ENCODE measurements around the gene CST7.

DNA sequence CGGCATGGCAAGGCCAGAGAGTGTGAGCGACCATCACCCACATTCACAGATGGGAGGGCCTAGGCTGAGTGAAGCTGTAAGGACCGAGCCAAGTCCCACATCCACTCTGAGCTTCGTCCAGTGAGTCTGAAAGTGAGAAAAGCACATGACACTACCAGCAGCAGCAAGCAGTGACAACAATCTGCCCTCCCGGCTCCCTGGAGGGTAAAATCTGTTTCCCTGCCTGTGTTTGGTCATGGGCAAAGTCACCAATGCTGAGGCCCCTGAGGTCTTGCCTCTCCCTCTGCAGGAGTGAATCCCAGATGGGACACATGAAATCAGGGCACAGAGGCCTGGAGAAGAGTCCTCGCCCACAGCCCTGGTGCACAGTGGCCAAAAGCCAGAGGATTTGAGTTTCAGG, 6.4 kb upstream of the CST7 start:
- TF ChIP-seq ZNF331 (CRISPR knock-in tag; IDR thresholded peaks at IDR 0.05; ENCODE audit: low read depth) (no peak), EZH2 (IDR thresholded peaks at IDR 0.05; ENCODE audit: low read depth, unreplicated experiment) (no peak), POLR2AphosphoS5 (IDR thresholded peaks at IDR 0.05; ENCODE audit: low read depth) (no peak), EZH2phosphoT487 (IDR thresholded peaks at IDR 0.05; ENCODE audit: unreplicated experiment) (no peak), JUNB (IDR thresholded peaks at IDR 0.05; ENCODE audit: unreplicated experiment) (no peak), ZNF114 (CRISPR knock-in tag; IDR thresholded peaks at IDR 0.05) (no peak), NANOG (IDR thresholded peaks at IDR 0.05; ENCODE audit: borderline replicate concordance) (no peak)
- TF ChIP-seq, protein P1, sequence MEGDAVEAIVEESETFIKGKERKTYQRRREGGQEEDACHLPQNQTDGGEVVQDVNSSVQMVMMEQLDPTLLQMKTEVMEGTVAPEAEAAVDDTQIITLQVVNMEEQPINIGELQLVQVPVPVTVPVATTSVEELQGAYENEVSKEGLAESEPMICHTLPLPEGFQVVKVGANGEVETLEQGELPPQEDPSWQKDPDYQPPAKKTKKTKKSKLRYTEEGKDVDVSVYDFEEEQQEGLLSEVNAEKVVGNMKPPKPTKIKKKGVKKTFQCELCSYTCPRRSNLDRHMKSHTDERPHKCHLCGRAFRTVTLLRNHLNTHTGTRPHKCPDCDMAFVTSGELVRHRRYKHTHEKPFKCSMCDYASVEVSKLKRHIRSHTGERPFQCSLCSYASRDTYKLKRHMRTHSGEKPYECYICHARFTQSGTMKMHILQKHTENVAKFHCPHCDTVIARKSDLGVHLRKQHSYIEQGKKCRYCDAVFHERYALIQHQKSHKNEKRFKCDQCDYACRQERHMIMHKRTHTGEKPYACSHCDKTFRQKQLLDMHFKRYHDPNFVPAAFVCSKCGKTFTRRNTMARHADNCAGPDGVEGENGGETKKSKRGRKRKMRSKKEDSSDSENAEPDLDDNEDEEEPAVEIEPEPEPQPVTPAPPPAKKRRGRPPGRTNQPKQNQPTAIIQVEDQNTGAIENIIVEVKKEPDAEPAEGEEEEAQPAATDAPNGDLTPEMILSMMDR (conservative IDR thresholded peaks at IDR 0.05; ENCODE audit: low read depth in 2 of 2) = no peak
- TF ChIP-seq, protein P2, sequence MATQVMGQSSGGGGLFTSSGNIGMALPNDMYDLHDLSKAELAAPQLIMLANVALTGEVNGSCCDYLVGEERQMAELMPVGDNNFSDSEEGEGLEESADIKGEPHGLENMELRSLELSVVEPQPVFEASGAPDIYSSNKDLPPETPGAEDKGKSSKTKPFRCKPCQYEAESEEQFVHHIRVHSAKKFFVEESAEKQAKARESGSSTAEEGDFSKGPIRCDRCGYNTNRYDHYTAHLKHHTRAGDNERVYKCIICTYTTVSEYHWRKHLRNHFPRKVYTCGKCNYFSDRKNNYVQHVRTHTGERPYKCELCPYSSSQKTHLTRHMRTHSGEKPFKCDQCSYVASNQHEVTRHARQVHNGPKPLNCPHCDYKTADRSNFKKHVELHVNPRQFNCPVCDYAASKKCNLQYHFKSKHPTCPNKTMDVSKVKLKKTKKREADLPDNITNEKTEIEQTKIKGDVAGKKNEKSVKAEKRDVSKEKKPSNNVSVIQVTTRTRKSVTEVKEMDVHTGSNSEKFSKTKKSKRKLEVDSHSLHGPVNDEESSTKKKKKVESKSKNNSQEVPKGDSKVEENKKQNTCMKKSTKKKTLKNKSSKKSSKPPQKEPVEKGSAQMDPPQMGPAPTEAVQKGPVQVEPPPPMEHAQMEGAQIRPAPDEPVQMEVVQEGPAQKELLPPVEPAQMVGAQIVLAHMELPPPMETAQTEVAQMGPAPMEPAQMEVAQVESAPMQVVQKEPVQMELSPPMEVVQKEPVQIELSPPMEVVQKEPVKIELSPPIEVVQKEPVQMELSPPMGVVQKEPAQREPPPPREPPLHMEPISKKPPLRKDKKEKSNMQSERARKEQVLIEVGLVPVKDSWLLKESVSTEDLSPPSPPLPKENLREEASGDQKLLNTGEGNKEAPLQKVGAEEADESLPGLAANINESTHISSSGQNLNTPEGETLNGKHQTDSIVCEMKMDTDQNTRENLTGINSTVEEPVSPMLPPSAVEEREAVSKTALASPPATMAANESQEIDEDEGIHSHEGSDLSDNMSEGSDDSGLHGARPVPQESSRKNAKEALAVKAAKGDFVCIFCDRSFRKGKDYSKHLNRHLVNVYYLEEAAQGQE (IDR thresholded peaks at IDR 0.05; ENCODE audit: unreplicated experiment) = no peak
